Activated effector memory CD4-positive, alpha-beta T cell treated with Interleukin-2 at 50 U/mL for 16 hours (primary cell): ENCODE measurements around the gene FLRT3.

Experiments
- DNase-seq: peaks from one replicate; pipeline ENCODE4 v3.0.0-alpha.2; 2020

FLRT3 gene

GRCh38 chr20:14337400-14338171, at the start of gene FLRT3:
Gene FLRT3, minus strand, starts transcription at chr20:14337612. Its CDS starts 10,106 bp downstream, at chr20:14327506.
- no peak for DNase-seq

- DNase-seq = no peak
These were observed 49.3 kb upstream of the FLRT3 start for GRCh38 chr20:14386726-14387125.

- DNase-seq = no peak
These were observed 47.8 kb upstream of the FLRT3 start for GRCh38 chr20:14385176-14385740.

DNA sequence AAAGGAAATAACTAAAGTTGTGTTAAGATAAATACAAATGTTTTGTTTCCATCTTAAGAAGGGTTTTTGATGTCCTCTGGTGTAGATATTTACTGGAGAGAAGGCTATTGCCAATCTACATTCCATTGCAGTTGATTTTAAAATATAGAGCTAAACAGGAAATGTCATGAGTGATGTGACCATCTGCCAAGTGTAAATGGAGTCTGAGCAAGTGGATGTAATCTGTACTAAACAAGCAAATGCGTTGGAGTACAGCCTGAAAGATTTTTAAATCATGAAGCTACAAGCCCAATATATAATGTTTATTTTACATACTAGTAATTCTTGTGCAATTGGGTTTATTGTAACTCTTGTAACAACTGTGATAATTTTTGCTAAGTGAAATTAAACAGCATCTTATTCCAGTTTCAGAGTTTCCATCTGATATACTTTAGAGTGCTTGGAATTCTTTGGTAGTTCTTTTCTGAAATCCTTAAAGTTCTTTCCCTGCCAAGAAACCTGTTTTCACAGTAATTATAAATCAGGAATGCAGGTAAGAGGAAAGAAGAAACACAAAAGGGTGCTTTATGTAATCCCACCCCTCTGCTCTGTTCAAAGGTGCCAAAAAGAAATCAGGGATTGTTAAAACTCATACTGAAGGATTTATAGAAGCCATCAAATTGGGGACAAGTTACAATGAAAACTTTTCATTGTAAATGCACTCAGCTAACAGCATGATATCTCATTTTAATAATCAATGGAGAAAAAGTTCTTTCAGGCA, 47.2 kb upstream of the FLRT3 start:
- DNase-seq = no peak

DNA sequence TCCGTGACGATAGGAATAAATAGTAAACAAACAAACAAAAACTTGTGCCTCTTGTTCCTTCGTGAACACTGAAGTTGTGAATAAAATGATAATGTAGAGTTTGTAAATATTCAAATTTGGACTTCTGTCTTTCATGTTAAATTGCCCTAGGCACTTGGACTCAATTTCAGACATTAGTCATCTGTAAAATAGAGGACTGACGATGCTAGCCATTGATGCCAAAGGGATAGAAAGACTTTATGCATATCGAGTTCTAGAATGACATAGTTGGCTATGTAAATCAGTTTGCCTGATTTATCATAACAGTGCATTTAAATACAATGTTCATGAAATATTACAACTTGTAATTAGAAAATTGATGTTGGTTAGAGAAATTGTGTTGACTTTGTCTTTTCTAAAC, 45.9 kb upstream of the FLRT3 start:
- DNase-seq = no peak

DNA sequence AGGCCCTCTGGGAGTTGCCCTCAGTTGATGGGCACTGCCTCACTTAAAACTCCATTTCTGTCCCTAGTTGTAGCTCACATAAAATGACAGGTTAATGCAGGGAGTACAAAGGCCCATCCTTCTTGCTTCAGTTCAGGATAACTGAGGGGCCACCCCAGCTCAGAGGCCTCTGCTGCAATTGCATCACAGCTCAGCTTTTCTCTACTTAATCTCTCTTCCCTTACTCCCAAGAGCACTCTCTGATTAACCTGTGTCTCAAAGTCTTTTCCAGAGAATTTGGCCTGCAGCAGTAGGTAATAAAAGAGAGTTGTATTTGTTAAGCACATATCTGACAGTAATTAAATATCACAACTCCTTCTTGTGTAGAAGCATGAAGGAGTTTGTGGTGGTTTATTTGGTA, 40.9 kb upstream of the FLRT3 start:
- no peak for DNase-seq

DNA sequence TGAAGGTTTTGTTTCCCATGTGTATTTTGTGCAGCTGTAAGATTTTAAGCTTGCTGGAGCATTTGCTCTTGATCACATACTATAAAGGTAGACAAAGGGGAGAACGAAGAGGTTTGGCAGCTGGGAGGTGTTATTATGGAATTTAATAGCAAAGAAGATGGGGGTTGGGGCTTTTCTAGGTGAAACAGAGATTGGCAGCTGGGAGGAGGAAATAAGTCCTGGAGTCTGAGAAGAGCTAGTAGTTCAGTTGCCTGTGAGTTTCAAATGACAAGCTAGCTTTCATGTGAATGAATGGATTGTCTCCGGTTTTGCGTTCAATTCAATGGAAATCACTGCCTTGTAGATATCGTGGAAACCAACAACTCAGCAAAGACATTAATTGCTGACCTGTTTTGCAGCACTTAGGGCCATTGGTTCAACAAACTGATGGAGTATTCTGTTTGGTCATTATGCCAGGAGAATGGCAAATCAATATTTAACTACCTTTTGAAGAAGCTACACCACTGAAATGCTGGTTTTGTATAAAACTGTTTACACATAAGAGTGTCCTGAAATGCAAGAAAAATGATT, 38.1 kb upstream of the FLRT3 start:
- DNase-seq = no peak

GRCh38 chr20:14374196-14374595, 36.8 kb upstream of the FLRT3 start:
- DNase-seq = no peak

DNA sequence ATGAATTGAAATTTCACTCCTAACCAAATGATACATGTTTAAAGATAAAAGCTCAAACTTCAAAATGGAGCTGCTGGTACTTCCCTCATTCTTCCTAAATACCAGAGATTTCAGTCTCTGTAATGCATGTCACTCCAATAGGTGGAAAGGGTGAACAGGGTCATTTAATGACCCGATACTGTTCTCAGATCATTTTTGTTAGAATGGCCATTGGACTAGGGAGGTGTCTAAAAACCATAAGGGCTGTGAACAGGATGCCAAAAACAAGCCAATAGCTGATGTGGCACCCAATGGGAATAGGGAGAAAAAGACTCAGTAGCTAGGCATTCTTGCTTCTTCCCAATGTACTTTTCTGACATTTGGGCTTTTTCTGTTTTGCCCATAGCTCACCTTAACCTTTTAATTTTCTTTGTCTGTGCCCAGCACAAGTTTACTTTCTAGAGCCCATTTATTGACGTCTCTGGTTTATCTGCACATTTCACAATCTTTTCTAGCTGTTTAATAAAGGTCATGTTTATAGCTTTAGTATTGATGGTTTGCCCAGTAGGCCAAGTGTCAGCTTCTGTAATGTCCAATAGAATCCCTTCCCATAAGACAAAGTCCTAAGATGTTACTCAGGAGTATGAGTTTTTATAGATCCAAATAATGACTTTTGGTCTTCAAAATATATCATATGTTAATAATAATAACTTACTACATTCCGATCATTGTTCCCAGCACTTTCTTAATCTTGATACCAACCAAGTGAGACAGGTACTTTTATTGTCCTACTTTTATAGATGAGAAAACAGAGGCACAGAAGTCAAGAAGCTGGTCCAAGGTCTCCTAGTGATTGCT, 24.3 kb upstream of the FLRT3 start:
- no peak for DNase-seq

DNA sequence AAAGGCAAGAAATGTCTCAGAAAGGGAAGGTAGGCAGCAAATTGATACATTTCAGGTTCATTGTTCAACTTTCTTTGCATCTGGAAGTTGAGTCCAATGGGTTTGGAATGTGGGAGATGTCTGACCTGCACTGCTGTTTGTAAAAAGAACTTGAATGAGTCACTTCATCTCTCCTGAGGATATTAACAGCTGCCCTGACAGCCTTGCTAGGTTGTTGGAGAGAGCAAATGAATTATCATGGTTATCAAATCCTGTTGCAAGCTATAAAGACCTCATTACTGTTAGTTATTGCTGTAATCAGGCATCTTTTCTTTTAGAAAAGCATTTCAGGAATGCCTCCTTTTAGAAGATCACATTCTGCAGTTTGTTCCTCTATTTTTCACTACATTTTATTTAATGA, 23.0 kb upstream of the FLRT3 start:
- DNase-seq = no peak

GRCh38 chr20:14355791-14356190, 18.4 kb upstream of the FLRT3 start:
- DNase-seq = no peak

- DNase-seq = no peak
These were observed 7.3 kb upstream of the FLRT3 start for GRCh38 chr20:14344746-14345145.

- DNase-seq = no peak
These were observed 6.2 kb upstream of the FLRT3 start for GRCh38 chr20:14343491-14344065.

DNA sequence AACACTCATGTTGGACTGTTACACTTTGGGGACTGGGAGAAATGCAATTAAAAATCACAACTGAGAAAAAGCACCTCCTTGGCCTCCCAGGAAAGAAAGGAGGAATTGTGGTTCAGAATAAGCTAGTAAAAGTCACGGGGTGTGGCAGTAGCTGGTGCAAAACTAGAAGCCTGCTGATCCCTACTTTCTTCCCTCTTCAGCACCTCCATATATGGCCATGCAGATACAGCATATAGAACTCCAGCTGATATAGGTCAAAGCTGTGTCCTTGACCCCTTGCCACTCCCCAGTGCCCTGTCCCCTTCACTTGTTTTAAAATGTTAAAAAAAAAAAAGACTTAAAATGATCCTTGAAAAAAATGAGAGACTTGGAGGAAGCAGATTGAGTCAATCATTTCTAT, 5.5 kb upstream of the FLRT3 start:
- DNase-seq = no peak

DNA sequence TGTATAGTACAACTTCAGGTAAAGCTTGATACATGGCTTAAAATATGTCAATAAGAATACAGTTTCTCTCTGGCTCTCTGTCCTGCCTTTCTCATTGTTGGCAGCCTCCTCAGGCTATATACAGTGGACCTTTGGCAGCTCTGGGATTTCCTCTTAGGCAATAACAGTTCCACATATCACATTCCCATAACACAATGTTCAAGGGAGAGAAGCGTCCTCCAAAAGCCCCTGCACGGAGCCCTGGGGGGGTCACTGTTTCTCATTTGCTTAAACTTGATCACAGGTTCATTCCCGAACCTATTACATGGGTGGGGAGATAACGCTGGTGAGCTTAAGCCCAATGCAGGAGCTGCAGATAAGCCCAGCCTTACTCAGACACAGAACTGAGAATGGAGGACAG, 4.4 kb upstream of the FLRT3 start:
- no peak for DNase-seq

GRCh38 chr20:14336686-14337085, 726 bp downstream of the FLRT3 start:
- no peak for DNase-seq

- no peak for DNase-seq
These were observed 2.4 kb downstream of the FLRT3 start for GRCh38 chr20:14335052-14335451.

GRCh38 chr20:14334306-14334930, 3.0 kb downstream of the FLRT3 start:
- no peak for DNase-seq

DNA sequence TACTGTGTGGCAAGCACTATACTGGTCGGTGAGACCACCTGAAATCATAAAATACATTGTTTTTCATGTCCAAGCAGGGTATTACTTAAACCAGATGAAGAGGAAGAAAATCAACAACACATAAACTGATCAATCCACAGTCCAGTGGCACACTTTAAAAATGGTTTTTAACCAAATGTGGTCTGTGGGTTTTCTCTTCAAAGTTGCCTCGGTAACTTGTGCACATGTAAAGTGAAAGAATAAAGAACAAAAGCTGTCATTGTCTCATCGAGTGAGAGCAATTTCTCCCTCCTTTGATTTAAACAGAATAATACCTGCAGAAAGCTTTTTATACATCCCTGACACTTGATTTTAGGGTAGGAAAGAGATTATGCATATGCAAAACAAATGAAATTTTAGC, 3.7 kb downstream of the FLRT3 start:
- DNase-seq = no peak

DNA sequence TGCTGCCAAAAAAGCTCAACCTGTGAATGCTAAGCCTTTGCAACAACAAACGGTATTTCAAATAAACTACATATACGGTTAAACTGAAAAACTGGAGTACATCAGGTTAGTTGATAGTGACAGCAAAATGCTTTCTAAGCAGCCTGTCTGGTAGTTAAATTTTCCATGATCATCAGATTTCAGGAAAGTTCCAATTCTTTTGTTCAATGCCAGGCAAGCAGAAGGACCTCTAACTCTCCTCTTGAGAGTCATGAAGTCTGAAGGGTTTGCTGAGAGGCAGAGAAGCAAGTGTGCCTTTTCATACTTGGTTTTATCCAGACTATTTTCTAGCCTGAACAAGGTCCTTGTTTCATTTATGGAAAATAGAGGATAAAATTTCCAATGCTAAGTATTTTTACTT, 4.5 kb downstream of the FLRT3 start:
- no peak for DNase-seq

- no peak for DNase-seq
These were observed 5.8 kb downstream of the FLRT3 start for GRCh38 chr20:14331646-14332045.

GRCh38 chr20:14319704-14320103, 17.7 kb downstream of the FLRT3 start:
- DNase-seq = no peak
